GM21390 (cell line): ENCODE measurements around the gene SPRR5.

ENCODE experiments used
- ATAC-seq: cut with Tn5 transposase; IDR thresholded peaks from one replicate; pipeline ENCODE4 v1.9.1; 2021; ENCODE audit not compliant: unreplicated experiment

Gene SPRR5

DNA sequence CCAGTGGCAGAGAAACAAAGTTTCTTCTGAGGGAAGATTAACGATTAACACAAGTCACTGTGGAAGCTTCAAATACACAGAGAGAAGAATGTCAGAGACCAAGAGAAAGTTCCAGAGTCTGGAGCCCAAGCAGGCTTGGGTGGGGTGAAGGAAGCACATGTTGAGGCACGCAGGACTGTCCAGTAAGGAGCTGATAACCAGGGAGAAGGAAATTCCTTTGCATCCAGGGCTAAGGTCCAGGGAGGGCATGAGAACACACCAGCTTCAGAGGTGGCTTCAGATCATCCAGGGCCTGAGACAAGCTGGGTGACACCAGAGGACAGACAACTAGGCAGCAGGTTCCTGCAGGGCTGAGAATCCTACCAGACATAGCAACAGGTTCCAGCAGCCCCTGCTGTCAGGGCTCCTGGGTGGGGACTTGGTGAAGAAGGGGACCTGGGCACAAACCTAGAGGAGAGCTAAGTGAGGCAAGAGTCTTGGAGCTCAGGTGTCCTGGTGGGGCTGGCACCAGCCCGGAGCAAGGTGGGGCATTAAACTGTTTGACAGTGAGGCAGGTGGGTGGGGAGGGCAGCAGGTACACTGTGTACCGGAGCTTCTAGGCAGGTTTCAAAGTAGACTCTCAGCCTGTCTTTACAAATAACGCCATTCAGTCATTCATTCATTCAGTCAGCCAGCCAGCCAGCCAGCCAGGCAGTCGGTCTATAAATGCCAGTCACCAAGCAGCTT lies 34.3 kb downstream of the SPRR5 start:
- no peak for ATAC-seq

DNA sequence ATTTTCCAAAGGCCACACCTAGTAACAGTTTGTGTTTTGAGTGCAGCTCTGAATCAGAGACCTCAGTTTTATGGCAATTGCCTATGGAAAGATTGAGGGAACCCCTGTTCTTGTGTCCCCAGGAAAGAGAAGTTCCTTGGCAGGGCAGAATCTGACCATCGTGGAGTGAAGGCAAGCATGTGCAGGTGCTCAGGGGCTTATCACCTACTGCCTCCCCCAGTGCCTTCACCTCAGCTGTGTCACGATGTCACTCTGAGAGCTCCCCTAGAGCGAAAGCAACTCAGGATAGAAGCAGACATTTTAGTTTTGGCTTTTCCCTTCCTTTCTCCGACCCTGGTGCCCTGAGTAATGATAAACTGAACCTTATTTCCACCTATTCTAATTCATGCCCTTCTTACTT lies 35.1 kb downstream of the SPRR5 start:
- ATAC-seq: no peak

DNA sequence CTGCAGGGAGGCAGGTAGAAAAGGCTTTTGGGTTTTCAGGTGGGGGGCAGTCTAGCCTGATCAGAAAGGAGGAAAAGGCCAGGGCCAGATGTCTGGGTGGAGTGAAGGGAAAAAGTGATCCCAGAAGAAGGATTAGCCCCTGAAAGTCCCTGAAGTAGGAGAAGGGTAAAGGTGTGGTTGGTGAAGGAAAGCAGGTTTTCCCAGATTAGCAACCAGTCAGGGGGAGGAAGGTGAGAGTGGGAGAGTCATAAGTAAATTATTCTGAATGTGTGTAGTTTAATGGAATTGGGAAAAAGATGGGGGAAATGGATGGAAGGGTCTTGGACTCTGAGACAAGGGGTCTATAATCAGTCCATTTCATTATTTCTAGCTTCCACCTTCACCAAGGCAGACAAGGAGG lies 36.2 kb downstream of the SPRR5 start:
- ATAC-seq: no peak

GRCh38 chr1:152983743-152984142 lies 36.7 kb downstream of the SPRR5 start, which contains the start of gene SPRR1A:
TSS of gene SPRR1A (plus strand) at chr1:152984081. CDS start at chr1:152985231, 1,150 bp downstream.
- ATAC-seq: no peak

DNA sequence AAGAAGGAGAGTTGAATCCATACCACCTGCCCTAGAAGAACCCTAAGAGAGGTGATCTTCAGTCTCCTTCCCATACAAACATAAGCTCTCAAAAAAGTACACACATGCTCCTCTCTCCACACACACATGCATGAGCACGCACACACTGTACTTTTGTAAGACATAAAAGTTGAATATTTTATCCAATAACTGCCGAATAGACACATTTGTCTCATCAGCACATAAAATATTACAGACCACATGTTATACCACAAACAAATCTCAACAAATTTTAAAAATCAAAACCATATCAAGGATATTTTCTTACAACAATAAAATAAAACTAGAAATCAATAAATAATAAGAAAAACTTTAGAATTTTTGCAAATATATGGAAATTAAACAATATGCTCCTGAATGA lies 39.6 kb downstream of the SPRR5 start:
- no peak for ATAC-seq

- no peak for ATAC-seq
Measured at GRCh38 chr1:152993186-152993585, 46.2 kb downstream of the SPRR5 start.

DNA sequence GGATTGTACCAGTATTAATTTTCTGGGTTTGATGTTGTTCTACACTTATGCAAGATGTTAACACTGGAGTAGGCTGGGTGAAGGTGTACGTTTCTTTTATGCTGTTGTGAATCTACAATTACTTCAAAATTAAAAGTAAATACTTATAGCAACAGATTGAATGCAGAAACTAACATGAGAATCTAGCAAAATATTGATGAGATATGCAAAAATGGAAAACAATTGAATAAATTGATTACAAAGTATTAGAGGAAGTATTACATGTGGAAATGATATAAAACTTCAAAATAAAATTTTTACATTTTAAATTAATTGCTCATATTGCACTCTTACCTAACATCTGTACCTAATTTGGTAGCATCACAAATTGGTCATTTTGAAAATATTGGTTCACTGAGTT lies 48.8 kb downstream of the SPRR5 start:
- ATAC-seq: no peak

- no peak for ATAC-seq
Measured at GRCh38 chr1:152996633-152997400, 49.8 kb downstream of the SPRR5 start.

DNA sequence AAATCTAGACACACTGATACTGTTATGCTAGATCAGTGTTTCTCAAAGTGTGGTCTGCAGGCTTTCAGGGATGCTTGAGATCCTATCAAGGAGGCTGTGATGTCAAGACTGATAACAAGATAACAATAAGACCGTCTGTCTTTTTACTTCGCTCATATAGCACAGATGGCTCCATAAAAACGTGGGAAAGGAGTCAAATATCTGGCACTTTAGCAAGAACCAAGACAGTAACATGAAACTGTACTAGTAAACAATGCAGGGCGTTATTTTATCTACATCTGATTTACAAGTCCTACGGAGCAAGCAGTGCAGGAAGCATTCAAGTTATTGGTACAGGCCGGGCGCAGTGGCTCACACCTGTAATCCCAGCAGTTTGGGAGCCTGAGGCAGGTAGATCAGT lies 50.9 kb downstream of the SPRR5 start:
- no peak for ATAC-seq

GRCh38 chr1:152998476-152998875 lies 51.5 kb downstream of the SPRR5 start:
- ATAC-seq: no peak
